HG03469 (cell line): ENCODE measurements around the gene INPP5E.
A peak's percentile ranks its signal among the peaks of the same experiment; 100 is the strongest.

Source experiments
- ATAC-seq: cut with Tn5 transposase; IDR thresholded peaks from one replicate; pipeline ENCODE4 v1.9.1; 2021; ENCODE audit warnings: mild to moderate bottlenecking, moderate library complexity, moderate number of reproducible peaks; ENCODE audit not compliant: unreplicated experiment

INPP5E gene

DNA sequence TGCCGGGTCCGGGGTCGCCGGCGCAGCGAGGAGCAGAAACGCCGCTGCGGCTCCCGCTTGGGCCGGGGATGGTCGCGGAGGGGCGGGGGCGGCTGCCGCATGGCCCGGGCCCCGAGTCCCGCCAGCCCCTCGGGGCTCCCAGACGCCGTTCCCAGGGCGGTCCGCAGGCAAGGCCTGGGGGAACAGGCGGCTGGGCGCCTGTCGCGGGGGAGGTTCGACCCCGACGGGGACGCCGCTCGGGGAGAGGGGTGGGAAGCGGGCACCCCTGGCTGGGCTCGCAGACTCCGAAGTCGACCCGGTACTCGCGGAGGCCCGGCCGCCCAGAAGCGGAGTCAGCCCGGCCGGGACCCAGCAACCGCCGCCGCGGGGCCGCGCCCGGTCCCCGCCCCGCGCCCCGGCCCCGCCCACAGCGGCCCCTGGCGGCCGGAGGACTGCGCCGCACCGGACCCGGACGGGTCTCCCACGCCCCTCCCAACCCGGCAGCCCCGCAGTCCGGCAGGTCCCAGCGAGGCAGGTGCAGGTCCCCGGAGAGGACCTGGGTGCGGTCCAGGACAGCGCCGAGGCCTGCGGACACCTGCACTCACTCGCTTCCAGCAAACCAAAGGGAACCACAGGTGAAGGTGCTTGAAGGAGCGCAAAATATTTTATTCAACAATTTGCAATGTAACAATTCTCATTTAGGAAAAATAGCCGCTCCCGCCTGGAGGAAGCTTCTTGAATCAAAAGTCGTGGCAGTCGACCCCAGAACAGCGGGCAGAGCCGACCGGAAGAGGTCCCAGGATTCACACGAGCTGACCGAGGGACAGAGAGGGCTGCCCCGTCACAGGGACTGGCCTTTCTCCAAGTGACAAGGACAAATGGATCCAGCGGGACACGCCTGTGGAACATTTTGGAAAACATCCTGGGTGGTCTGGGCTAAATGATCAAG lies at the start of gene INPP5E:
TSS of gene INPP5E (minus strand) at position 365 of the 928 bp plus-strand sequence. CDS start 426 bp downstream, outside the sequence.
- peak; percentile 26 for ATAC-seq

- no peak for ATAC-seq
Observed at GRCh38 chr9:136488247-136489214, 48.9 kb upstream of the INPP5E start.

GRCh38 chr9:136487672-136488071 lies 48.0 kb upstream of the INPP5E start:
- no peak for ATAC-seq

- ATAC-seq = no peak
Observed at GRCh38 chr9:136486823-136487620, 47.4 kb upstream of the INPP5E start.

- ATAC-seq = no peak
Observed at GRCh38 chr9:136486131-136486530, 46.5 kb upstream of the INPP5E start.

- ATAC-seq = no peak
Observed at GRCh38 chr9:136485049-136486045, 45.7 kb upstream of the INPP5E start.

GRCh38 chr9:136484153-136485048 lies 44.8 kb upstream of the INPP5E start:
- no peak for ATAC-seq

DNA sequence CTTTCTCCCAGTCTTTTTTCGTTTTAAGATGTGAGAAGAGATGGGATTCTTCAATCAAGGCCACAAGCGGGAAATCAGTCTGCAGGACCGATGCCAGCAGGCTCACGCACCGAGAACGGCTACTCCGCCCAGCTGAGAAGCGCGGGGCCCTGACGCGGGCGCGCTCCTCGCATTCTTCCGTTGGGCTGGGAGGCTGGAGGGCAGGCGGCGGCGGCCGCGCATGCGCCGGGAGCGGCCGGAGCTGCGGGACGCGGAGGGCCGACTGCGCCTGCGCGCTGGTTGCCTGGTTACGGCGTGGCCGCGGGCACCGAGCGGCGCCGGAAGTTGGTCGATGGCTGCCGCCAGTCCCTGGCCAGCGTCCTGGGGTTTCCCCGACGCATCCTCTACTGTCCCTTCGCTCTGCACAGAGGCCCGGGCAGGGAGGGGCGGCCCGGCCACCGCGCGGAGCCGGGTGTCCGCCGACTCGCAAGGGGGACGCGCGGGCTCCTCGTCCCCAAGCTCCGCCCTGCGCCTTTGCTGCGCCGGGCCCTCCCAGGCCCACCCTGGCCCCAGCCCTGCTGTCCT lies 44.0 kb upstream of the INPP5E start:
- peak; percentile 40 for ATAC-seq

DNA sequence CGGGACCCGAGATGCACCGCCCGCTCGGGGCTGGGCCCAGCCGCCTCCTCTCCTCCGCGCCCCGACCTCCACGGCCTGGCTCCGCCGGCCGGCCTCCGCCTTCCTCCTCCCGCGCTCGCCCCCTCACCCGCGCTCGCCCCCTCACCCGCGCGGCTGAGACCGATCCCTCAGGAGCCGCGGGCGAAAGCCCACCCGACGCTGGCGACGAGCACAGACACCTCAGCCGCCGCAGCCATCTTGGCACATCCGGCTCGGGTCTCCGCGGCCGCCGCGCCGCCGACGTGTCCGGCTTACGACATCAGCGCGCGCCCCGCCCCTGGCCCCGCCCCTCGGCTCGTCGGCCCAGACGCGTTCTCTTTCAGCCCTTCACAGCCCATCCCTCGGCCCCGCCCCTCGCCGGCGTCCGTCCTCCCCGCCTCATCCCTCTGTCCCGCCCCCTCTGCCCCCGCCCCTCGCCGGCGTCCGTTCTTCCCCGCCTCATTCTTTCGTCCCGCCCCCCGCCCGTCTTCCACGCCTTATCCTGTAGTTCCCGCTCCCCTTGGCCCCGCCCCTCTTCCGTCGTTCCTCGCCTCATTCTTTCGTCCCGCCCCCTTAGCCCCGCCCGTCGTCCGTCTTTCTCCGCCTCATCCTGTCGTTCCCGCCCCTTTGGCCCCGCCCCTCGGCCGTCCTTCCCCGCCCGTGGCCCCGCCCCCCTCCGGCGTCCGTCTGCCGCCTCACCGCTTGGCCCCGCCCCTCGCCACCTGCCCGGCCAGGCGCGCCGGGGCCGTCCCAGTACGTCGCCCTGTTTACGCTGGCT lies 43.3 kb upstream of the INPP5E start, which contains the start of gene SEC16A:
TSS of gene SEC16A (minus strand) at position 248 of the 796 bp plus-strand sequence. CDS start 5,425 bp downstream, outside the sequence.
- ATAC-seq = peak; percentile 9

DNA sequence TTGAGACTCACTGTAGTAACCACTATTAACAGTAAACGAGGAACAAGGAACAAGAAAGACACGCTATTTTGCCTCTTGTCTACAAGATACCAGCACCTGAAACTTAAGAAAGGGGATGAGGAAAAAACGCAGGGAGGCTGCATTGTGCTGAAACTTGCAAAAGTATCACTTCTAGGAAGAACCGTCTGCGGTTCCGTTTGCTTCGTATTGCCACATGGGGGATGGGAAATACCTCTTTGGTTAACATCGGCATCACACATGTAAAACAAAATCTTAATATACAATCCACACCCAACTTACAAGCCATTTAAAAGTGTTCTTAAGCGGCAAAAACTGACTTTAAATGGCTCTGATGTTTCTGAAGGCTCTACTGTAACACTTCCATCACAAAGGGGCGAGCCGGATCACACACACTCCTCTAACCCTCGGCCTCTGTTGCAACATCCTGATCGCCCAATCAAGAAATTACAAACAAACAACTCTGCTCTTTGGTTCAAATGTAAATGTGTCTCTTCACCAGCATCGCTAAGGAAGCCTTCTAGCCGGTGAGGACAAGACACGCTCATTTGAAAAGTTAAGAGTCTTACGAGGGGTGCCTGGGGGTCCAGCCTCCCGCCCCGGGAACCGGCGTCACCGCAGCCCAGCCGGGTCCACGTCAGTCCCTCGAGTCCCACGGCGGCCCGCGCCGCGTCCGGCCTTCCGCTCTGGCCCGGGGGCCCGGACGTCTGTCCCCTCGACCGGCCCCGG lies 42.6 kb upstream of the INPP5E start:
- ATAC-seq = no peak

- ATAC-seq = no peak
Observed at GRCh38 chr9:136481558-136481957, 41.9 kb upstream of the INPP5E start.

DNA sequence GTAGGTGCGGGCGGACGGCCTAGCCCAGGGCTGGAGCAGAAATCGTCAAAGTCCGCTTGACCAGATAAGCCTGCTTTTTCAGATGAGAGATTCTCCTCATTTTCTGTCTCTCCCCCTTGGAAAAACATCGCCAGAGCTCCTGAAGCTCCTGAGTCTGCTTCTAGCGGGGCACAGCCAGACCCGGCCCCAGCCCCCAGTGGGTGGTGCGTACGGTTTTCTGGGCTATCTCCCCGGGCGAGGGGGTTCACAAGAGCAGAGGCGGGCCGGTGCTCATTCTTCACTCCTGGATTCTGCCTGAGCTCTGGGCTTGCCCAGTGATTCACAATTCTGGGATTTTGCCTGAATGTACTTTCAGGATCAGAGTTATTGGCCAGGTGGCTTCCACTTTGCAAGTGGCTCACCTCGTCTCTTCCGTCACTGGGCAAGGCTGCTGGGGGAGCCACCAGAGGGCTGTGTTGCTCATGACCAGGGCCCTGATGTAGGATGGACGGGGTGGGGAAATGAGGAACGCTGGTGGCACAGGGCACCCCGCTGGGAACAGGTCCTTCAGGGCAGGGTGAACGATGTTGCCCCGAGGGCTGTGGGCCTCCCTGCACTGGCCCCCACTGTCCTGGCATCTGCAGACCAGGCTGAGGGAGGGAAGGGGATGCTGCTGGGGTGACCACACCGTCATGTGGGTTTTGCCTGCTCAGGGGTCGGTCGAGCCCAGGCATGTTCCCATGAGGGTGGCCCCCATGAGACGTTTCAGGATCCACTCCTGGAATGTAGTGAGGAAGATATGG lies 36.9 kb upstream of the INPP5E start:
- no peak for ATAC-seq

DNA sequence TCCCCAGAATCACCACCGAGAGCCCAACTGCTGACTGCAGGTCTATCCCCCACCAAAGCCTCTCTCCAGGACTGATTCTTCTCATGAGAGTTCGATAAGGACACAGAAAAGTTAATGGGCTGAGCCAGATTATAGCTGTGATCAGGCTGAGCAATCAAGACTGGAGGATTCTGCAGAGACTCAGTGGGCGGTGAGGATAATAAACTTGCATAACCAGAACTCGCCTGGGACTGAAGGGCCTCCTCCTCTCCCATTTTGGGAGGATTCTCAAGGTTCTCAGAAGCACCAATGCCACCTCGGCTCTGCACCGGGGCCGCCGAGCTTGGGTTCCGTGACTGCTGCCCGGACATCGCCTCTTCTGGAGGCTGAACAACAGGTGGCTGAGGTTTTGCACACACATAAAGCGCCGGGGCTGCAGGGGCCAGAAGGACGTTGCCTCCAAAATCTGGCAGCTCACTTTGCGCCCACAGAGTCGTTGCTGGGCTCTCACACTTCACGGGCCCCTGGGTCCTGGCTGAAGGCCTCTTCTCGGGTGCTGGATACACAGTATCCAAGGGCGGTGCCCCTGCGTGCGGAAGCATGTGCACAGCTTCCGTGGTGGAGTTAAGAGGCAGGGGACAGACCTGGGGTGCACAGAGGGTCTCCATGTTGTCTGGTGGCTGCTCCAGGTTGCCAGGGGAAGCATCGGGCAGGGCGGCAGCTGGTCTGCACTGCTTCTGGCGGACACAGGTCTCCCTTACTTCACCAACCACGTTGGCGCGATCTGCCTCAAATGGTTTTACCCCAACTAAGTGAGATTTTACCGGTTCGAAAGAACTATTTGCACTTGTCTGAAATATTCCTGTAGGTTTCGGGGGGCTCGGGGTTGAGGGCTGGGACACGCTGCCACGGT lies 35.6 kb upstream of the INPP5E start:
- ATAC-seq = no peak

GRCh38 chr9:136474021-136474640 lies 34.5 kb upstream of the INPP5E start:
- ATAC-seq = no peak
